ENCODE data around the gene PSTPIP1. TPM values are rescaled to one million over a fixed set of nuclear protein-coding genes. Genes with fewer than 3 reads are reported as not detected.

The PSTPIP1 gene
- total and polyA plus RNA-seq, 2 of the 13 experiments (the other 11 are each of a cell fraction or from before 2014, with no cell fraction given), result 4.4 to 8.7 TPM

DNA sequence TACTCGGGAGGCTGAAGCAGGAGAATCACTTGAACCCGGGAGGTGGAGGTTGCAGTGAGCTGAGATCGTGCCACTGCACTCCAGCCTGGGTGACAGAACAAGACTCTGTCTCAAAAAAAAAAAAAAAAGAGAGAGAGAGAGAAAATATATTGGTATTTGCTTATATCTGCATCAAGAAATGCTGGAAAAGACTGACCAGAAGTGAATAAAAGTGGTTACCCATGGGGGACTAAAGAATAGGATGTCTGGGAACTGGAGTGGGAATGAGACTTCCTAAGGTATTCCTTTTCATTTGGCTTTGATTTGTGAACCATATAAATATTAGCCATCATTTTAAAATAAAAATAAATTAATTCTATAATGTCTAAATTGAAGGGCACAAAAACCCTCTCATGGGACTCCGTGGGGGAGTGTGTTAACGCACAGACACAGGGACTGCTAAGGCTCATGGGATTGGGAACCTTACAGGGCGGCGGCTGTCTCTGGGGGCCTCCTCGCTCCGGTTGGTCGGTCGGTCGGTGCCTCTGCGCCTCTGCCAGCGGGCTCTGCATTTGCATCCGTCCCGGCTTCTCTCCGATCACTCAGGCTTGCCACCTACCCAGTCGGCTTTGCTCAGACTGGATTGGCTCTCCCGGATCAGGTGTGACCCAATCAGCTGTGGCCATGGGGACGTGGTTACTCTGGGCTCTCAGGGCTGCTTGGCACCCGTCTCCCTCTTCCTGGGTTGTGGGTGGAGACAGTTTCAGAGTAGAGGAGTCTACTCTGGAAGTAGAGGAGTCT, 88.6 kb downstream of the PSTPIP1 start:
- Histone ChIP-seq H2AFZ (ENCODE audit: low read length) (no peak overlapping the region), H3K4me1 (ENCODE audit: insufficient read depth, low read length) (peaks cover 18% of the 10 kb centered on the region), H4K20me1 (ENCODE audit: insufficient read depth, low read length) (no peaks in the 10 kb centered on the region), H3K79me2 (ENCODE audit: insufficient read depth, low read length) (no peaks in the 10 kb centered on the region), H3K27me3 (ENCODE audit: control insufficient read depth in 1 of 2, insufficient read depth in 2 of 2, low read length in 2 of 2) (peaks cover 0 to 8% of the 10 kb centered on the region in 2 experiments; a peak in 1 of 5 replicates), H3K9me3 (ENCODE audit: low read length) (no peaks in the 10 kb centered on the region), H3K4me2 (ENCODE audit: low read depth, low read length) (peak overlapping the region; percentile 72), H3K36me3 (replicated peaks in 1 of 2; ENCODE audit: control insufficient read depth in 1 of 2, insufficient read depth in 2 of 2, low read length in 2 of 2) (no peaks in the 10 kb centered on the region), H3K9ac (ENCODE audit: insufficient read depth, low read depth, low read length) (no peak overlapping the region), H3K4me3 (replicated peaks in 1 of 3; ENCODE audit: insufficient read depth in 1 of 3, low read depth in 2 of 3, low read length in 3 of 3) (peak overlapping the region in 2 of 3 experiments; percentile 23 to 61; a peak in 2 of 6 replicates), H3K27ac (ENCODE audit: extremely low read length, insufficient read depth, low read length) (no peak overlapping the region)
- in situ Hi-C loops (cut with HindIII; ENCODE audit: extremely low pct_ligation_motif_present, low pct_unique_long_range_greater_than_20kb), result no loop called here
- no TSS peak for BruUV-seq (replicated peaks)
- 12% methylated on average over 9 of the region's 21 CpGs for WGBS (ENCODE audit: low lambda C conversion rate)
- intact Hi-C loops (cut with micrococcal nuclease; ENCODE audit: unreplicated experiment), result no loop called here
- FAIRE-seq (peak; percentile 28), ATAC-seq (peak; percentile 98), DNase-seq (ENCODE audit: low spot score) (peak; percentile 75)
- CTCF ChIA-PET (ENCODE audit: low intra/inter-chr PET ratio, low total read pairs), result no interaction called here
- POLR2A ChIA-PET, result interaction anchor here (0.7 kb wide), 1 partner anchor 12 kb away, joined by 5 read pairs; the partner anchor contains the start of gene TSPAN3
- TF ChIP-seq ZMYM4 (CRISPR knock-in tag; IDR thresholded peaks at IDR 0.05) (peak; percentile 61; the same call in 1 of the 2 replicates), TFAP4 (IDR thresholded peaks at IDR 0.05; ENCODE audit: borderline replicate concordance, low read depth) (peak; percentile 57; the same call in 1 of the 2 replicates), FOXC1 (CRISPR knock-in tag; IDR thresholded peaks at IDR 0.05; ENCODE audit: borderline replicate concordance) (no peak), ZNF274 (CRISPR knock-in tag; IDR thresholded peaks at IDR 0.05) (no peak), ZNF143 (CRISPR knock-in tag; IDR thresholded peaks at IDR 0.05) (peak; percentile 62; the same call in 1 of the 2 replicates), POLR2G (IDR thresholded peaks at IDR 0.05; ENCODE audit: low read depth, low read length) (0 out of 2 replicates have a peak, but pooled peaks have one; percentile 23), RFX5 (IDR thresholded peaks at IDR 0.05; ENCODE audit: low read depth, low read length) (peak; percentile 75), SIX1 (CRISPR knock-in tag; IDR thresholded peaks at IDR 0.05; ENCODE audit: borderline replicate concordance) (peak; percentile 32; the same call in 1 of the 2 replicates), NFYB (CRISPR knock-in tag; IDR thresholded peaks at IDR 0.05) (peak; percentile 71), HNRNPL (IDR thresholded peaks at IDR 0.05; ENCODE audit: low read depth, low read length) (0 out of 2 replicates have a peak, but pooled peaks have one; percentile 49), KDM2A (CRISPR knock-in tag; IDR thresholded peaks at IDR 0.05; ENCODE audit: borderline replicate concordance, low read depth) (0 out of 2 replicates have a peak, but pooled peaks have one; percentile 20), RFXAP (CRISPR knock-in tag; IDR thresholded peaks at IDR 0.05; ENCODE audit: borderline replicate concordance) (peak; percentile 83), ZNF878 (CRISPR knock-in tag; IDR thresholded peaks at IDR 0.05) (no peak), GABPB1 (CRISPR knock-in tag; IDR thresholded peaks at IDR 0.05) (0 out of 2 replicates have a peak, but pooled peaks have one; percentile 14), ZNF773 (CRISPR knock-in tag; IDR thresholded peaks at IDR 0.05; ENCODE audit: borderline replicate concordance) (no peak), SALL1 (CRISPR knock-in tag; IDR thresholded peaks at IDR 0.05) (peak; percentile 14; the same call in 1 of the 2 replicates), ZSCAN22 (CRISPR knock-in tag; IDR thresholded peaks at IDR 0.05) (no peak), NFYC (CRISPR knock-in tag; IDR thresholded peaks at IDR 0.05) (peak; percentile 76)
- TF ChIP-seq, protein P1, sequence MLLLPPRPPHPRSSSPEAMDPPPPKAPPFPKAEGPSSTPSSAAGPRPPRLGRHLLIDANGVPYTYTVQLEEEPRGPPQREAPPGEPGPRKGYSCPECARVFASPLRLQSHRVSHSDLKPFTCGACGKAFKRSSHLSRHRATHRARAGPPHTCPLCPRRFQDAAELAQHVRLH (CRISPR knock-in tag; IDR thresholded peaks at IDR 0.05; ENCODE audit: borderline replicate concordance, low read depth), result 0 out of 2 replicates have a peak, but pooled peaks have one; percentile 30
- TF ChIP-seq, protein P2, sequence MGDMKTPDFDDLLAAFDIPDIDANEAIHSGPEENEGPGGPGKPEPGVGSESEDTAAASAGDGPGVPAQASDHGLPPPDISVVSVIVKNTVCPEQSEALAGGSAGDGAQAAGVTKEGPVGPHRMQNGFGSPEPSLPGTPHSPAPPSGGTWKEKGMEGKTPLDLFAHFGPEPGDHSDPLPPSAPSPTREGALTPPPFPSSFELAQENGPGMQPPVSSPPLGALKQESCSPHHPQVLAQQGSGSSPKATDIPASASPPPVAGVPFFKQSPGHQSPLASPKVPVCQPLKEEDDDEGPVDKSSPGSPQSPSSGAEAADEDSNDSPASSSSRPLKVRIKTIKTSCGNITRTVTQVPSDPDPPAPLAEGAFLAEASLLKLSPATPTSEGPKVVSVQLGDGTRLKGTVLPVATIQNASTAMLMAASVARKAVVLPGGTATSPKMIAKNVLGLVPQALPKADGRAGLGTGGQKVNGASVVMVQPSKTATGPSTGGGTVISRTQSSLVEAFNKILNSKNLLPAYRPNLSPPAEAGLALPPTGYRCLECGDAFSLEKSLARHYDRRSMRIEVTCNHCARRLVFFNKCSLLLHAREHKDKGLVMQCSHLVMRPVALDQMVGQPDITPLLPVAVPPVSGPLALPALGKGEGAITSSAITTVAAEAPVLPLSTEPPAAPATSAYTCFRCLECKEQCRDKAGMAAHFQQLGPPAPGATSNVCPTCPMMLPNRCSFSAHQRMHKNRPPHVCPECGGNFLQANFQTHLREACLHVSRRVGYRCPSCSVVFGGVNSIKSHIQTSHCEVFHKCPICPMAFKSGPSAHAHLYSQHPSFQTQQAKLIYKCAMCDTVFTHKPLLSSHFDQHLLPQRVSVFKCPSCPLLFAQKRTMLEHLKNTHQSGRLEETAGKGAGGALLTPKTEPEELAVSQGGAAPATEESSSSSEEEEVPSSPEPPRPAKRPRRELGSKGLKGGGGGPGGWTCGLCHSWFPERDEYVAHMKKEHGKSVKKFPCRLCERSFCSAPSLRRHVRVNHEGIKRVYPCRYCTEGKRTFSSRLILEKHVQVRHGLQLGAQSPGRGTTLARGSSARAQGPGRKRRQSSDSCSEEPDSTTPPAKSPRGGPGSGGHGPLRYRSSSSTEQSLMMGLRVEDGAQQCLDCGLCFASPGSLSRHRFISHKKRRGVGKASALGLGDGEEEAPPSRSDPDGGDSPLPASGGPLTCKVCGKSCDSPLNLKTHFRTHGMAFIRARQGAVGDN (CRISPR knock-in tag; IDR thresholded peaks at IDR 0.05), result peak; percentile 54

Data from HepG2 (cell line).